GM08714 (cell line): ENCODE results near the gene POLR2I.
A peak's percentile ranks its signal among the peaks of the same experiment; 100 is the strongest.
"Not testable (repeated sequence)": the region's sequence is repeated elsewhere in the genome, so short reads cannot be mapped to it uniquely, and the experiment has no call there.

Experiments used
- H3K4me3 ChIP-seq: fragments of 200-500 bp; sonication (Bioruptor generic); 2 replicates; pipeline ENCODE4 v1.5.1; 2014; ENCODE audit warnings: mild to moderate bottlenecking, low read length, inconsistent platforms
- ZNF274 ChIP-seq: IDR thresholded peaks from 2 replicates; pipeline ENCODE4 v1.6.1; 2012; ENCODE audit warnings: mild to moderate bottlenecking, low read depth, low read length

Gene POLR2I

GRCh38 chr19:36141039-36141927 is 26.6 kb upstream of the POLR2I start:
- no peak for TF ChIP-seq ZNF274
- H3K4me3 ChIP-seq, result peak overlapping the region; percentile 89

GRCh38 chr19:36140304-36141038 is 25.8 kb upstream of the POLR2I start:
- peak overlapping the region; percentile 89 for H3K4me3 ChIP-seq
- no peak for TF ChIP-seq ZNF274

- no peak for TF ChIP-seq ZNF274
- peak within 1 kb of the TSS; percentile 89 for H3K4me3 ChIP-seq
Observed at GRCh38 chr19:36139473-36140303, 25.0 kb upstream of the POLR2I start, which contains the start of gene CAPNS1. TSS of gene CAPNS1 (plus strand) at chr19:36140066. CDS start at chr19:36141012, 946 bp downstream.

DNA sequence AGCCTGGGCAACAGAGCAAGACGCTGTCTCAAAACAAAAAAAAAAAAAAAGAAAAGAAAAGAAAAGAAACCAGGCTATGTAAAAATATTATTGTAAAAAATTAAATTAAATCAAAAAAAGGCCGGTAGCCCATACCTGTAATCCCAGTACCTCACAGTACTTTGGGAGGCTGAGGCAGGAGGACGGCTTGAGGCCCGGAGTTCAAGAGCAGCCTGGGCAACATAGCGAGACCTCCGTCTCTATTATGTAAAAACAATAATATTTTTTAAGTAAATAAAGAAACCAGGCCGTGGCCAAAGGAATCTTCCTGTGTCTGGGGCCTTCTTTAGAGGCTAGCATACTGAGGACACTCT is 24.4 kb upstream of the POLR2I start:
- TF ChIP-seq ZNF274, result no peak
- peak overlapping the region; percentile 89; the same call in 1 of the 2 replicates for H3K4me3 ChIP-seq

- no peak overlapping the region for H3K4me3 ChIP-seq
- TF ChIP-seq ZNF274, result no peak
Observed at GRCh38 chr19:36136964-36137686, 22.4 kb upstream of the POLR2I start.

DNA sequence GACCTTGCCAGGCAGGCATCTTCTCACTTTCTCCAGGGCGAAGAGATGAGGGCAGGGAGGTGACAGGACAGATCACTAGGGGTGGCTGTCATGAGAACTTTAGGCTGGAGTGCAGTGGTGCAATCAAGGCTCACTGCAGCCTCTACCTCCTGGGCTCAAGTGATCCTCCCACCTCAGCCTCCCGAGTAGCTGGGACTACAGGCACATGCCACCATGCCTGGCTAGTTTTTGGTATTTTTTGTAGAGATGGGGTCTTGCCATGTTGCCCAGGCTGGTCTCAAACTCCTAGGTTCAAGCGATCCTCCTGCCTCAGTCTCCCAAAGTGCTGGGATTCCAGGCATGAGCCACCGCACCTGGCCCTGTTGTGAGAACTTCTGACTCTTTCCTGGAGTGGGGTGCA is 20.2 kb upstream of the POLR2I start:
- not testable (repeated sequence) for H3K4me3 ChIP-seq

DNA sequence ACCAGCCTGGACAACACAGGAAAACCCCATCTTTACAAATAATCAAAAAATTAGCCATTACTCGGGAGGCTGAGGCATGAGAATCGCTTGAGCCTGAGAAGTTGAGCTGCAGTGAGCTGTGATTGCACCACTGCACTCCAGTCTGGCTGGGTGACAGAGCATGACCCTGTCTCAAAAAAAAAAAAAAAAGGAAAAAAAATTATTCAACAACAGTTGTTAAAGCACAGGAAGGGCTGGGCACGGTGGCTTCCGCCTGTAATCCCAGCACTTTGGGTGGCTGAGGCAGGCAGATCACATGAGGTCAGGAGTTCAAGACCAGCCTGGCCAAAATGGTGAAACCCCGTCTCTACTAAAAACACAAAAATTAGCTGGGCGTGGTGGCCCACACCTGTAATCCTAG is 16.5 kb upstream of the POLR2I start:
- H3K4me3 ChIP-seq, result not testable (repeated sequence)

DNA sequence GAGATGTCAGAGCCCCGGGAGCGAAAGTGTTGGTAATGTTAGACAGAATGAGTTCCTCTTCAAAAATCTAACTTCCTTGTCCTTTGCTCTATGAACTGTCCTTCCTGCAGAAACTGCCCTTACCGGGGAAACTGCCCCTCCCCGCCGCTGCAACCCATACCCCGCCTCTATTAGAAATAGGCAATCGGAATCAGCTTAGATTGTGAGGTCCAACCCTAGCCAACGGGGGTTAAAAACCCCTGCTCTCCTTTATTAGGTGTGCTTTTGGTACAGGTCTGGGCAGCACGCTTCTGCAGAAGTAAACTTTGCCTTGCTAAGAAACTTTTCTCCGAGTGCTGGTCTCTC is 13.7 kb upstream of the POLR2I start:
- TF ChIP-seq ZNF274, result no peak
- peak overlapping the region; percentile 64 for H3K4me3 ChIP-seq

GRCh38 chr19:36125557-36125956 is 10.9 kb upstream of the POLR2I start:
- TF ChIP-seq ZNF274, result no peak
- H3K4me3 ChIP-seq, result no peak overlapping the region

GRCh38 chr19:36121486-36122124 is 6.9 kb upstream of the POLR2I start:
- TF ChIP-seq ZNF274, result no peak
- H3K4me3 ChIP-seq, result no peak overlapping the region

GRCh38 chr19:36120984-36121358 is 6.3 kb upstream of the POLR2I start:
- no peak overlapping the region for H3K4me3 ChIP-seq
- no peak for TF ChIP-seq ZNF274

DNA sequence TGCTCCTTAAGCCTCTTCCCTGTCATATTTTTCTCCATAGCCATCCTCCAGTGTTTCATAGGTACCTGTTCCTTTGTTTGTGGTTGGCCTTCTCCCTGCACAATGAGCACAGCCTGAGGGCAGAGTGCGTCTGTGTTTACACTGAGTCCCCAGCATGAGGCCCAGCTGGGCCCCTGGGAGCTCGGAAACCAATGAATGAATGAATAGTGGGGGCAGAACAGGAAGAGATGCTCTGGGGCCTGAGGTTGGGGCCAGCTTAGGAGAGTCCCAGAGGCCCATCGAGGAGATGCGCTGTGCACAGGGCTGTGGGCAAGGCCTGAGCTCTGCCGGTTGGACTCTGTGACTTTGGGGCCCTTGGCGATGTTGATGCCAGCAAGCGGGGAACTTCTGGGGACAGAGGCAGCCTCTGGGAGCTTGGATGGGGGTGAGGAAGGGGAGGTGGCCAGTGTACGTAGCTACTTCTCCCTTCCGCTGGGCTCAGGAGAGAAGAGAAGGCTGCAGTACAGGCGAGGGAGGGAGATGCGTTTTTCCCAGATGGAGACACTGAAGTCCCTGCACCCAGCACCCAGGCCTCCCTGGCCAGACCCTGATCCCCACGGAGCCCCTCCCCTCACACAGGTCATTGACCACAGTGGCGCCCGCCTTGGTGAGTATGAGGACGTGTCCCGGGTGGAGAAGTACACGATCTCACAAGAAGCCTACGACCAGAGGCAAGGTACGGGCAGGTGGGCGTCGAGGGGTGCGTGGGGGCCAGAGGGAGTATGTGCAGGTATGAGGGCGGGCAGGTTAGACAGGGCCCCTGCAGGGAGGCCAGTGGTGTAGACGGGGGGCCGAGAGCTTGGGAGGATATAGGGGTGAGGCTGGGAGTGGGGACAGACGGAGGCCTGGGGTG is 5.7 kb upstream of the POLR2I start:
- TF ChIP-seq ZNF274, result no peak

DNA sequence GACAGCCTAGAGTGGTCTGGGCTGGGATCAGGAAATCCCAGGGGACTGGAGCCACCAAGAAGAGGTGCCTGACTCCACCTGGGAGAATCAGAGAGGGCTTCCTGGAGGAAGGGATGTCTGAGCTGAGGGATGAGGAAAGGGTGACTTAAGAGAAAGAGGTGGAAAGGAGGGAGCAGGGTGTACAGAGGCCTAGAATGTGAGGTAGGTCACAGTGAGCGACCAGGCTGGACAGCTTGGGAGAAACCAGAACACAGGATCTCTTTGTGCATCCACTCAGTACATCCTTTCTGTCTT is 1.6 kb upstream of the POLR2I start:
- peak overlapping the region; percentile 81 for H3K4me3 ChIP-seq
- TF ChIP-seq ZNF274, result no peak

More for the DNA sequence above, 5.7 kb upstream of the POLR2I start:
- no peak overlapping the region for H3K4me3 ChIP-seq
